IMR-90 (cell line): Measurements from ENCODE around the gene DMAC2. TPM values are rescaled to one million over a fixed set of nuclear protein-coding genes. Genes with fewer than 3 reads are reported as not detected.

Experiments used
- ATAC-seq: fragments of 200-7000 bp; cut with Tn5 transposase; 2 replicates; pipeline ENCODE4 v1.9.1; 2020; ENCODE audit warnings: low read depth, mild to moderate bottlenecking, moderate library complexity
- BruUV-seq: library from RNA; stranded (reverse); fragments of 400-500 nt; replicated peaks from 2 replicates; lab custom pipeline; 2021; lab: Mats Ljungman, UMichigan
- CTCF ChIA-PET: fragments of 300-600 bp; formaldehyde crosslinking; extraction: SDS; loops from one replicate; lab custom pipeline; 2021; ENCODE audit warnings: antibody characterized with exemption; lab: Yijun Ruan, JAX
- POLR2A ChIA-PET: fragments of 300-600 bp; sonication (Branson Sonifier 250); formaldehyde crosslinking; loops from one replicate; lab custom pipeline; 2022; ENCODE audit warnings: antibody characterized with exemption; ENCODE audit not compliant: unreplicated experiment; lab: Charles Lee
- DNase-seq: peaks from one replicate; pipeline ENCODE4 v3.0.0; 2013
- H2AFZ ChIP-seq: replicated peaks from 2 replicates; pipeline ENCODE3; 2013; ENCODE audit warnings: low read length, mild to moderate bottlenecking; ENCODE audit not compliant: poor library complexity
- H2AK5ac ChIP-seq: 2 replicates; pipeline ENCODE4 v1.6.1; 2013; ENCODE audit warnings: low read depth, low read length, inconsistent platforms
- H2AK9ac ChIP-seq: replicated peaks from 2 replicates; pipeline ENCODE3; 2013; ENCODE audit warnings: mild to moderate bottlenecking, low read depth, low read length, moderate library complexity; ENCODE audit not compliant: poor library complexity
- H2BK120ac ChIP-seq: 2 replicates; pipeline ENCODE4 v1.6.1; 2013; ENCODE audit warnings: low read depth, low read length, inconsistent platforms
- H2BK15ac ChIP-seq: 3 replicates; pipeline ENCODE4 v1.6.1; 2013; ENCODE audit warnings: low read depth, low read length, inconsistent platforms
- H2BK20ac ChIP-seq: 2 replicates; pipeline ENCODE4 v1.6.1; 2013; ENCODE audit warnings: low read depth, mild to moderate bottlenecking, inconsistent platforms, low read length, moderate library complexity
- H2BK5ac ChIP-seq: 2 replicates; pipeline ENCODE4 v1.6.1; 2013; ENCODE audit warnings: mild to moderate bottlenecking, low read depth, low read length, inconsistent platforms; ENCODE audit not compliant: poor library complexity, severe bottlenecking
- H3K14ac ChIP-seq: replicated peaks from 2 replicates; pipeline ENCODE4 v1.6.1; 2013; ENCODE audit warnings: low read depth, low read length, inconsistent platforms
- H3K18ac ChIP-seq: 2 replicates; pipeline ENCODE4 v1.6.1; 2013; ENCODE audit warnings: low read depth, low read length, control low read depth
- H3K23ac ChIP-seq: 2 replicates; pipeline ENCODE4 v1.6.1; 2013; ENCODE audit warnings: low read depth, low read length, inconsistent platforms
- H3K27ac ChIP-seq: 2 replicates; pipeline ENCODE4 v1.5.1; 2013; ENCODE audit warnings: mild to moderate bottlenecking, control low read depth, low read length; ENCODE audit not compliant: insufficient read depth
- H3K27me3 ChIP-seq: 2 replicates; pipeline ENCODE4 v1.6.1; 2013; ENCODE audit warnings: low read length; ENCODE audit not compliant: control insufficient read depth, insufficient read depth
- H3K36me3 ChIP-seq: 2 replicates; pipeline ENCODE4 v1.6.1; 2013; ENCODE audit warnings: low read length, mixed read lengths; ENCODE audit not compliant: control insufficient read depth, insufficient read depth
- H3K4ac ChIP-seq: 2 replicates; pipeline ENCODE4 v1.6.1; 2013; ENCODE audit warnings: low read depth, low read length, inconsistent platforms
- H3K4me1 ChIP-seq: 2 replicates; pipeline ENCODE4 v1.6.1; 2013; ENCODE audit warnings: low read length, mixed read lengths; ENCODE audit not compliant: control insufficient read depth, insufficient read depth
- H3K4me2 ChIP-seq: 2 replicates; pipeline ENCODE4 v1.6.1; 2013; ENCODE audit warnings: low read depth, mild to moderate bottlenecking, control low read depth, low read length, moderate library complexity
- H3K4me3 ChIP-seq: 2 replicates; pipeline ENCODE4 v1.5.1; 2013; ENCODE audit warnings: low read depth, mild to moderate bottlenecking, control low read depth, low read length, moderate library complexity; ENCODE audit not compliant: insufficient read depth
- H3K56ac ChIP-seq: 2 replicates; pipeline ENCODE4 v1.6.1; 2013; ENCODE audit warnings: low read length, inconsistent platforms; ENCODE audit not compliant: insufficient read depth; ENCODE audit errors: extremely low read depth
- H3K79me1 ChIP-seq, 2 experiments: 2 replicates each; pipeline ENCODE4 v1.6.1; 2013; ENCODE audit warnings: low read length in 2 of 2, inconsistent platforms in 1 of 2, low read depth in 1 of 2
- H3K9ac ChIP-seq: 2 replicates; pipeline ENCODE4 v1.6.1; 2013; ENCODE audit warnings: low read depth, low read length, control low read depth
- H3K9me1 ChIP-seq: 2 replicates; pipeline ENCODE4 v1.6.1; 2013; ENCODE audit warnings: low read length, inconsistent platforms; ENCODE audit not compliant: insufficient read depth
- H3K9me3 ChIP-seq: 2 replicates; pipeline ENCODE4 v1.6.1; 2013; ENCODE audit warnings: low read length; ENCODE audit not compliant: control insufficient read depth, insufficient read depth
- H4K20me1 ChIP-seq: 2 replicates; pipeline ENCODE4 v1.6.1; 2013; ENCODE audit warnings: low read length, inconsistent platforms; ENCODE audit not compliant: insufficient read depth
- H4K5ac ChIP-seq: 2 replicates; pipeline ENCODE4 v1.6.1; 2013; ENCODE audit warnings: mild to moderate bottlenecking, low read depth, low read length, control low read depth
- H4K8ac ChIP-seq, 2 experiments: 2 replicates each; pipeline ENCODE4 v1.6.1; 2013; ENCODE audit warnings: low read depth in 2 of 2, low read length in 2 of 2, control low read depth in 1 of 2, inconsistent platforms in 1 of 2
- H4K91ac ChIP-seq: 2 replicates; pipeline ENCODE4 v1.6.1; 2013; ENCODE audit warnings: low read depth, low read length, inconsistent platforms; ENCODE audit not compliant: insufficient read depth
- BHLHE40 ChIP-seq: fragments of 150-350 bp; IDR thresholded peaks from 2 replicates; pipeline ENCODE4 v1.6.1; 2016; ENCODE audit warnings: mild to moderate bottlenecking, low read depth, low read length
- CEBPB ChIP-seq: IDR thresholded peaks from 2 replicates; pipeline ENCODE4 v1.6.1; 2012; ENCODE audit warnings: low read depth, low read length, improper control_type of control experiment
- CHD1 ChIP-seq: IDR thresholded peaks from 2 replicates; pipeline ENCODE4 v1.6.1; 2012; ENCODE audit warnings: low read depth, low read length, improper control_type of control experiment
- FOS ChIP-seq: fragments of 150-350 bp; IDR thresholded peaks from 2 replicates; pipeline ENCODE4 v1.6.1; 2016; ENCODE audit warnings: low read depth, low read length
- MAFK ChIP-seq: IDR thresholded peaks from 2 replicates; pipeline ENCODE4 v1.6.1; 2012; ENCODE audit warnings: low read depth, low read length, improper control_type of control experiment
- MAZ ChIP-seq: IDR thresholded peaks from 2 replicates; pipeline ENCODE4 v1.6.1; 2012; ENCODE audit warnings: low read depth, mild to moderate bottlenecking, low read length, improper control_type of control experiment, moderate library complexity, borderline replicate concordance
- MXI1 ChIP-seq: IDR thresholded peaks from 2 replicates; pipeline ENCODE4 v1.6.1; 2012; ENCODE audit warnings: low read depth, mild to moderate bottlenecking, low read length, moderate library complexity, borderline replicate concordance
- NFE2L2 ChIP-seq: fragments of 150-350 bp; IDR thresholded peaks from 2 replicates; pipeline ENCODE4 v1.6.1; 2016; ENCODE audit warnings: low read depth, mild to moderate bottlenecking, low read length
- RAD21 ChIP-seq: IDR thresholded peaks from 2 replicates; pipeline ENCODE4 v1.6.1; 2012; ENCODE audit warnings: low read length, improper control_type of control experiment
- RCOR1 ChIP-seq: IDR thresholded peaks from 2 replicates; pipeline ENCODE4 v1.6.1; 2012; ENCODE audit warnings: mild to moderate bottlenecking, low read length, improper control_type of control experiment; ENCODE audit not compliant: insufficient replicate concordance
- RFX5 ChIP-seq: IDR thresholded peaks from 2 replicates; pipeline ENCODE4 v1.8.0; 2012; ENCODE audit warnings: low read depth, mild to moderate bottlenecking, low read length, moderate library complexity
- SMC3 ChIP-seq: fragments of 150-350 bp; IDR thresholded peaks from 2 replicates; pipeline ENCODE4 v1.6.1; 2016; ENCODE audit warnings: low read depth, mild to moderate bottlenecking, antibody characterized with exemption, low read length, moderate library complexity
- WGBS, 2 experiments: methylation state at CpG; one replicate each; pipeline versions ENCODE4 v1.1.5 to v1.1.7; 2013; ENCODE audit warnings: missing lambda C conversion rate in 2 of 2; ENCODE audit not compliant: insufficient read length in 1 of 2; ENCODE audit errors: extremely low coverage in 2 of 2; 5-methylcytosine and 5-hydroxymethylcytosine counted together
- dilution Hi-C: fragments of 300-500 bp; cut with HindIII; formaldehyde crosslinking; loops from one replicate; pipeline ENCODE4 v1.14.3; 2018; ENCODE audit warnings: low sequenced_read_pairs; ENCODE audit not compliant: unreplicated experiment
- in situ Hi-C: fragments of 300-500 bp; cut with MboI; formaldehyde crosslinking; loops from 3 replicates; pipeline ENCODE4 v1.14.3; 2019; ENCODE audit warnings: low sequenced_read_pairs, inconsistent platforms, mixed read lengths
- intact Hi-C: fragments of 100-400 bp; cut with micrococcal nuclease; formaldehyde crosslinking; loops from 2 replicates; pipeline ENCODE4 v1.10.0; 2022
- polyA plus RNA-seq, 3 experiments: library from polyadenylated mRNA; depleted of rRNA; stranded (reverse); fragments of >200 nt; gene quantifications; 2 replicates each; pipeline ENCODE4 v1.2.3, GENCODE V29; 2012; ENCODE audit warnings: low replicate concordance in 1 of 3
- total RNA-seq: library from RNA; depleted of rRNA; stranded (reverse); fragments of >200 nt; gene quantifications from 2 replicates; pipeline ENCODE4 v1.2.3, GENCODE V29; 2012
- TF ChIP-seq, protein P1 (sequence below): fragments of 150-350 bp; IDR thresholded peaks from 2 replicates; pipeline ENCODE4 v1.6.1; 2016; ENCODE audit warnings: low read depth, mild to moderate bottlenecking, low read length, moderate library complexity, borderline replicate concordance
- TF ChIP-seq, protein P2 (sequence below): conservative IDR thresholded peaks from 2 replicates; pipeline ENCODE4 v1.5.1; 2012; ENCODE audit warnings: mild to moderate bottlenecking, low read depth, low read length, improper control_type of control experiment

DMAC2 gene
- total and polyA plus RNA-seq, 2 of the 4 experiments (the other 2 are of a cell fraction) = 52.5 to 72.2 TPM

DNA sequence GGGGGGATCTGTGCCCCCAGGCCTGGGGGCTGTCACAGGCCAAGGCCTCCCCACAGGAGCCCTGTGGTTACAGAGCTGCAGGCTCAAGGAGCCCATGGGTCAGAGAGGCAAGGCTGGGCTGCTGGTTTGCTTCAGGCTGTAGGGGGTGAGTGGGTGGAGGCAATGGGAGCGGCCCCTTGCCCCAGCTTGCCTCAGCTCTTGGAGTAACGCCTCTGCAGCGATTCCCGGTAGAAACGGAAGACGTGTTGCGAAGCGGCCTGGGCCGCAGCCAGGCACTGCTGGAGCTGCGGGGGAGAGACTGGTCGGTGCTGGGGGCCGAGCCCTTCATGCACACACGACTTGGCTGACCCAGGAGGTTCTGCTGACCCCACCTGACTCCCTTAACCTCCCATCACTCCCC, 53.3 kb downstream of the DMAC2 start:
- Histone ChIP-seq H3K56ac (no peak overlapping the region), H4K20me1 (no peaks in the 10 kb centered on the region), H4K91ac (no peak overlapping the region), H3K4ac (no peak overlapping the region), H3K9me1 (no peaks in the 10 kb centered on the region), H4K8ac (no peak overlapping the region), H2AK5ac (no peak overlapping the region), H3K4me1 (no peaks in the 10 kb centered on the region), H2AFZ (no peak overlapping the region), H3K36me3 (peaks cover 27% of the 10 kb centered on the region), H3K4me2 (no peak overlapping the region), H2BK120ac (no peak overlapping the region), H2BK5ac (no peak overlapping the region), H3K18ac (no peak overlapping the region), H2AK9ac (no peak overlapping the region), H3K9ac (no peak overlapping the region), H4K5ac (no peak overlapping the region), H3K23ac (no peak overlapping the region), H3K27ac (no peak overlapping the region), H2BK15ac (no peak overlapping the region), H2BK20ac (no peak overlapping the region), H3K27me3 (no peaks in the 10 kb centered on the region), H3K79me1 (no peaks in the 10 kb centered on the region), H3K9me3 (no peaks in the 10 kb centered on the region), H3K4me3 (no peak overlapping the region), H3K14ac (no peak overlapping the region)
- ATAC-seq (no peak), DNase-seq (no peak)
- CTCF ChIA-PET = no interaction called here
- dilution Hi-C loops = no loop called here
- no peak for TF ChIP-seq CEBPB
- no peak for TF ChIP-seq CHD1
- TF ChIP-seq, protein P1, sequence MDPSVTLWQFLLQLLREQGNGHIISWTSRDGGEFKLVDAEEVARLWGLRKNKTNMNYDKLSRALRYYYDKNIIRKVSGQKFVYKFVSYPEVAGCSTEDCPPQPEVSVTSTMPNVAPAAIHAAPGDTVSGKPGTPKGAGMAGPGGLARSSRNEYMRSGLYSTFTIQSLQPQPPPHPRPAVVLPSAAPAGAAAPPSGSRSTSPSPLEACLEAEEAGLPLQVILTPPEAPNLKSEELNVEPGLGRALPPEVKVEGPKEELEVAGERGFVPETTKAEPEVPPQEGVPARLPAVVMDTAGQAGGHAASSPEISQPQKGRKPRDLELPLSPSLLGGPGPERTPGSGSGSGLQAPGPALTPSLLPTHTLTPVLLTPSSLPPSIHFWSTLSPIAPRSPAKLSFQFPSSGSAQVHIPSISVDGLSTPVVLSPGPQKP = no peak
- no peak for TF ChIP-seq RFX5
- no peak for TF ChIP-seq RAD21
- no peak for TF ChIP-seq MAZ
- TF ChIP-seq MAFK = no peak
- TF ChIP-seq SMC3 = no peak
- no peak for TF ChIP-seq MXI1
- no peak for TF ChIP-seq FOS
- no peak for TF ChIP-seq BHLHE40
- TF ChIP-seq, protein P2, sequence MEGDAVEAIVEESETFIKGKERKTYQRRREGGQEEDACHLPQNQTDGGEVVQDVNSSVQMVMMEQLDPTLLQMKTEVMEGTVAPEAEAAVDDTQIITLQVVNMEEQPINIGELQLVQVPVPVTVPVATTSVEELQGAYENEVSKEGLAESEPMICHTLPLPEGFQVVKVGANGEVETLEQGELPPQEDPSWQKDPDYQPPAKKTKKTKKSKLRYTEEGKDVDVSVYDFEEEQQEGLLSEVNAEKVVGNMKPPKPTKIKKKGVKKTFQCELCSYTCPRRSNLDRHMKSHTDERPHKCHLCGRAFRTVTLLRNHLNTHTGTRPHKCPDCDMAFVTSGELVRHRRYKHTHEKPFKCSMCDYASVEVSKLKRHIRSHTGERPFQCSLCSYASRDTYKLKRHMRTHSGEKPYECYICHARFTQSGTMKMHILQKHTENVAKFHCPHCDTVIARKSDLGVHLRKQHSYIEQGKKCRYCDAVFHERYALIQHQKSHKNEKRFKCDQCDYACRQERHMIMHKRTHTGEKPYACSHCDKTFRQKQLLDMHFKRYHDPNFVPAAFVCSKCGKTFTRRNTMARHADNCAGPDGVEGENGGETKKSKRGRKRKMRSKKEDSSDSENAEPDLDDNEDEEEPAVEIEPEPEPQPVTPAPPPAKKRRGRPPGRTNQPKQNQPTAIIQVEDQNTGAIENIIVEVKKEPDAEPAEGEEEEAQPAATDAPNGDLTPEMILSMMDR = no peak
- TF ChIP-seq RCOR1 = no peak
- no peak for TF ChIP-seq NFE2L2
- POLR2A ChIA-PET = no interaction called here
- no CpG with 5 or more reads among the region's 13 CpGs for WGBS, 2 experiments
- in situ Hi-C loops = no loop called here
- intact Hi-C loops = no loop called here
- no TSS peak for BruUV-seq
